SK-N-MC (cell line): ENCODE measurements around the gene GPD1L.

Experiments used
- EZH2 ChIP-seq: fragments of 200-600 bp; sonication (generic); IDR thresholded peaks from one replicate; pipeline ENCODE4 v1.6.1; 2017; ENCODE audit warnings: antibody characterized with exemption
- POLR2AphosphoS5 ChIP-seq: IDR thresholded peaks from 2 replicates; pipeline ENCODE4 v1.6.1; 2012; ENCODE audit warnings: mild to moderate bottlenecking, low read depth, low read length, borderline replicate concordance

GRCh38 chr3:32062950-32063582, 43.4 kb upstream of the GPD1L start:
- TF ChIP-seq POLR2AphosphoS5 (no peak), EZH2 (no peak)
